Measurements from ENCODE around the gene UBE2R2. TPM values are rescaled to one million over a fixed set of nuclear protein-coding genes. Genes with fewer than 3 reads are reported as not detected.

Gene UBE2R2
- polyA plus RNA-seq, 3 donors: 30.5 to 50.1 (median 37.2) TPM

DNA sequence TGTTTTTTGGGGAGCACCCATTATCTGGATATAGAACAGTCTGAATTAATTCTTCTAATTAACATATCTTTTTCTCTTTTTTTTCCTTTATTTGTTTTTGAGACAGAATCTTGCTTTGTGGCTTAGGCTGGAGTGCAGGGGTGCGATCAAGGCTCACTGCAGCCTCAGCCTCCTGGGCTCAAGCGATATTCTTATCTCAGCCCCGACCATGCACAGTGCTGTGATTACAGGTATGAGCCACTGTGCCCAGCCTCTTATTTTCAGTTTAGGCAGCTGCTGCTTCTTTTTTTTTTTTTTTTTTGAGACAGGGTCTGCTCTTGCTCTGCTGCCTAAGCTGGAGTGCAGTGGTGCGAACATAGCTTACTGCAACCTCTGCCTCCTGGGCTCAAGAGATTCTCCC, 20.2 kb downstream of the UBE2R2 start:
- Mint-ChIP-seq H3K36me3 (peaks cover 15 to 36% of the 10 kb centered on the region in 2 donors), H3K9me3 (no peaks in the 10 kb centered on the region), H3K27ac (peak overlapping the region; percentile 33 to 98 (median 85)), H3K4me3 (no peak overlapping the region), H3K4me1 (peaks cover 69% of the 10 kb centered on the region), H3K27me3 (ENCODE audit: low read depth in 3 of 3) (peaks cover 0 to 3% (median 0%) of the 10 kb centered on the region in 3 donors)
- 93% methylated on average over 2 of the region's 4 CpGs for WGBS (ENCODE audit: insufficient coverage)
- Histone ChIP-seq H3K9ac (ENCODE audit: insufficient read depth, low read length, poor library complexity, severe bottlenecking) (no peak overlapping the region), H3K36me3 (replicated peaks in 1 of 2; ENCODE audit: control insufficient read depth in 1 of 2, insufficient read depth in 2 of 2, low read length in 2 of 2) (no peaks in the 10 kb centered on the region), H3K4me3 (replicated peaks in 1 of 3; ENCODE audit: low read depth in 2 of 3, low read length in 3 of 3) (no peak overlapping the region), H3K27ac (ENCODE audit: low read depth in 1 of 2, low read length in 2 of 2) (peak overlapping the region in 1 of 2 donors; percentile 79), H3K4me1 (ENCODE audit: control insufficient read depth in 1 of 2, insufficient read depth in 2 of 2, low read length in 2 of 2) (peaks cover 51 to 73% of the 10 kb centered on the region in 2 donors), H3K79me2 (ENCODE audit: insufficient read depth, low read length) (peaks cover 95% of the 10 kb centered on the region), H4K20me1 (ENCODE audit: insufficient read depth, low read length) (no peaks in the 10 kb centered on the region), H3K4me2 (replicated peaks; ENCODE audit: extremely low read depth, low read length, poor library complexity, severe bottlenecking) (no peak overlapping the region), H3K27me3 (ENCODE audit: control insufficient read depth in 2 of 2, insufficient read depth in 2 of 2, low read length in 2 of 2) (no peaks in the 10 kb centered on the region), H3K9me3 (replicated peaks in 1 of 2; ENCODE audit: control insufficient read depth in 1 of 2, insufficient read depth in 1 of 2, low read length in 2 of 2) (no peaks in the 10 kb centered on the region), H2AFZ (ENCODE audit: insufficient read depth, low read depth, low read length, poor library complexity, severe bottlenecking) (no peak overlapping the region)
- DNase-seq: no peak
- intact Hi-C loops (cut with micrococcal nuclease): no loop called here
- TF ChIP-seq, protein P1, sequence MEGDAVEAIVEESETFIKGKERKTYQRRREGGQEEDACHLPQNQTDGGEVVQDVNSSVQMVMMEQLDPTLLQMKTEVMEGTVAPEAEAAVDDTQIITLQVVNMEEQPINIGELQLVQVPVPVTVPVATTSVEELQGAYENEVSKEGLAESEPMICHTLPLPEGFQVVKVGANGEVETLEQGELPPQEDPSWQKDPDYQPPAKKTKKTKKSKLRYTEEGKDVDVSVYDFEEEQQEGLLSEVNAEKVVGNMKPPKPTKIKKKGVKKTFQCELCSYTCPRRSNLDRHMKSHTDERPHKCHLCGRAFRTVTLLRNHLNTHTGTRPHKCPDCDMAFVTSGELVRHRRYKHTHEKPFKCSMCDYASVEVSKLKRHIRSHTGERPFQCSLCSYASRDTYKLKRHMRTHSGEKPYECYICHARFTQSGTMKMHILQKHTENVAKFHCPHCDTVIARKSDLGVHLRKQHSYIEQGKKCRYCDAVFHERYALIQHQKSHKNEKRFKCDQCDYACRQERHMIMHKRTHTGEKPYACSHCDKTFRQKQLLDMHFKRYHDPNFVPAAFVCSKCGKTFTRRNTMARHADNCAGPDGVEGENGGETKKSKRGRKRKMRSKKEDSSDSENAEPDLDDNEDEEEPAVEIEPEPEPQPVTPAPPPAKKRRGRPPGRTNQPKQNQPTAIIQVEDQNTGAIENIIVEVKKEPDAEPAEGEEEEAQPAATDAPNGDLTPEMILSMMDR (IDR thresholded peaks at IDR 0.05): no peak

DNA sequence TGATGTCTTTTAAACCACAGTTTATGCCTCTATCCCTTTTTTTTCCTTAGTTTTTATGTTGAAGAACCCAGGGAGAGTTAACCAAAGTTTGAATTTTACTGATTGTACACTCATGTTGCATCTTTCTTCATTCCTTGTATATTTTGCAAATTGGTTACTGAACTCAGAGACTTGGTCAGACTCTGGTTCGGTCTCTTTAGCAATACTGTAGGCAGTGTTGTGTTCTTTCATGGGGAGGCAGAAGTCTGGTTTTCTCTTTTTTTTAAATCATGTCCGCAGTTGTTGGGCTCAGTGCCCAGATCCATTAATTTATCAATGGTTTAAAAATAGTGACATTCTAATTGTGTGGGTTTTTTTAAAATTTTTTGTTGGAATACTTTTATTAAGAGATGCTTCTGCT, 23.4 kb downstream of the UBE2R2 start:
- Histone ChIP-seq H3K27ac (ENCODE audit: low read depth in 1 of 2, low read length in 2 of 2) (peak overlapping the region in 1 of 2 donors; percentile 60), H3K27me3 (ENCODE audit: control insufficient read depth in 2 of 2, insufficient read depth in 2 of 2, low read length in 2 of 2) (no peaks in the 10 kb centered on the region), H3K9ac (ENCODE audit: insufficient read depth, low read length, poor library complexity, severe bottlenecking) (no peak overlapping the region), H4K20me1 (ENCODE audit: insufficient read depth, low read length) (no peaks in the 10 kb centered on the region), H2AFZ (ENCODE audit: insufficient read depth, low read depth, low read length, poor library complexity, severe bottlenecking) (no peak overlapping the region), H3K4me2 (replicated peaks; ENCODE audit: extremely low read depth, low read length, poor library complexity, severe bottlenecking) (peak overlapping the region; percentile 7), H3K4me3 (replicated peaks in 1 of 3; ENCODE audit: low read depth in 2 of 3, low read length in 3 of 3) (no peak overlapping the region), H3K4me1 (ENCODE audit: control insufficient read depth in 1 of 2, insufficient read depth in 2 of 2, low read length in 2 of 2) (peaks cover 73 to 96% of the 10 kb centered on the region in 2 donors), H3K9me3 (replicated peaks in 1 of 2; ENCODE audit: control insufficient read depth in 1 of 2, insufficient read depth in 1 of 2, low read length in 2 of 2) (no peaks in the 10 kb centered on the region), H3K36me3 (replicated peaks in 1 of 2; ENCODE audit: control insufficient read depth in 1 of 2, insufficient read depth in 2 of 2, low read length in 2 of 2) (no peaks in the 10 kb centered on the region), H3K79me2 (ENCODE audit: insufficient read depth, low read length) (peaks cover 95% of the 10 kb centered on the region)
- Mint-ChIP-seq H3K9me3 (peaks cover 0 to under 1% (median 0%) of the 10 kb centered on the region in 7 donors), H3K4me1 (peaks cover 80% of the 10 kb centered on the region), H3K4me3 (peak overlapping the region in 1 of 2 donors; percentile 35), H3K27ac (peak overlapping the region; percentile 41 to 89 (median 77)), H3K27me3 (ENCODE audit: low read depth in 3 of 3) (peaks cover 0 to 3% (median 0%) of the 10 kb centered on the region in 3 donors), H3K36me3 (peaks cover 14 to 31% of the 10 kb centered on the region in 2 donors)
- intact Hi-C loops (cut with micrococcal nuclease): no loop called here
- 0% methylated on average over 1 of the region's 2 CpGs for WGBS (ENCODE audit: insufficient coverage)
- TF ChIP-seq, protein P1 (IDR thresholded peaks at IDR 0.05): no peak
- DNase-seq: no peak

Data from CD14-positive monocyte (primary cell).